Prostate gland (tissue), 2 donors: ENCODE measurements around the gene HDAC4.

ENCODE experiments used
- CTCF ChIP-seq, 4 experiments: fragments of 200-600 bp in 2 of 4; fragments of 450-650 bp in 2 of 4; sonication (generic) in 2 of 4; IDR thresholded peaks; 1 replicate in 3 of 4; 2 replicates in 1 of 4; pipeline ENCODE4 v1.5.1; 2016 to 2019; ENCODE audit warnings: antibody characterized with exemption in 4 of 4, mild to moderate bottlenecking in 2 of 4, moderate library complexity in 2 of 4
- POLR2A ChIP-seq: fragments of 450-650 bp; IDR thresholded peaks from one replicate; pipeline ENCODE4 v1.6.1; 2016; ENCODE audit warnings: antibody characterized with exemption, mild to moderate bottlenecking
- POLR2AphosphoS5 ChIP-seq: sonication (generic); formaldehyde crosslinking; IDR thresholded peaks from one replicate; pipeline ENCODE4 v1.6.1; 2017; ENCODE audit warnings: antibody characterized with exemption

DNA sequence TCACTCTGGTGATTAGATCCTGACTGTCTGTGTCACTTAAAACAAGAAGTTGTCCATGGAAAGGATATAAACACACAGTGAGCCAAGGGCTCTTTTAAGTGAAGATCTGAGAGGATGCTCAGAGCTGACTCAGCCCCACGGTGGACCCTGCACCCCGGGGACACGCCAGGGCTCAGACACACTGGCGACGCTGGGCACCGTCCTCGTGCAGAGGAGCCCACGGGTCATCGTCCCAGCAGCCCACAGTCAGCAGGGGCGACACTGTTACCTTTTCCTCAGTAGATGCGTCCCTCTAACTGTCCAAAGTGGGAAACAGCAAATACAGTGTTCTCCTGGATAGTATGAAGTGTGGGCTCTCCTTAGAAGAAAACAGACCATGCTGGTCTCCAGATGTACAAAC, 225.6 kb downstream of the HDAC4 start:
- TF ChIP-seq CTCF (IDR thresholded peaks at IDR 0.05) (no peak), POLR2AphosphoS5 (no peak), POLR2A (no peak)
